ENCODE results near the gene MDK. TPM values are rescaled to one million over a fixed set of nuclear protein-coding genes. Genes with fewer than 3 reads are reported as not detected.

MDK gene
- total RNA-seq, 1 experiment from 2014 or later: 286 TPM

DNA sequence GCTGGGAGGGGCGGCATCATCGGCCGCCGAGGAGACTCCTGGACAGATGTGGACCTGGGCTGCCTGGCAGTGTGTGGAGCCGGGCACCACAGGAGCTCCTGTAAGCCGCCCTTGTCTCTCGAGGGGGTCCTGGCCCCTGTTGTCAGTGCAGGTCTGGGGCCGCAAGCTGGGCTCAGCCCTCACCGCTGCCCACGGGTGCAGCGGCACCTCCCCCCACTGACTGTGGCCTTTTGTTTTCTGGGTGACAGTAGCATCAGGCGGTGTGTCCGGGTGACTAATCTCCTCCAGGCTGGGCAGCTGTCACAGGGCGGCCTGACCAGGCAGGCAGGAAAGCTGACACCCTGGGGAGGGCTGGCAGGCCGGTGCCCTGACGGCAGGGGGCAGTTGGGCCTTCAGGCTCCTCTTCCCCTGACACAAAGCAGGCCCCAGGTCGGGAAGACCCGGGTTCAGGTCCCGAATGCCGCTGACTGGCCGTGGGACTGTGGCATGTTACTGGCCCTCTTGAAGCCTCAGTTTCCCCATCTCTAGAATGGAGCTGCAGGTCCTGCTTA, 17.9 kb upstream of the MDK start (continued):
- TF ChIP-seq, protein P1, sequence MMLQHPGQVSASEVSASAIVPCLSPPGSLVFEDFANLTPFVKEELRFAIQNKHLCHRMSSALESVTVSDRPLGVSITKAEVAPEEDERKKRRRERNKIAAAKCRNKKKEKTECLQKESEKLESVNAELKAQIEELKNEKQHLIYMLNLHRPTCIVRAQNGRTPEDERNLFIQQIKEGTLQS (IDR thresholded peaks at IDR 0.05): no peak
- no peak for TF ChIP-seq ZNF274 (IDR thresholded peaks at IDR 0.05; ENCODE audit: low read depth, low read length)
- TF ChIP-seq YY1 (IDR thresholded peaks at IDR 0.05; ENCODE audit: extremely low read depth, insufficient replicate concordance, low read depth, low read length): no peak
- TF ChIP-seq FOSL1 (IDR thresholded peaks at IDR 0.05; ENCODE audit: low read depth): peak; percentile 78
- no peak; the same call in none of the 2 replicates for TF ChIP-seq JUND (IDR thresholded peaks at IDR 0.05)
- no peak for TF ChIP-seq POLR2AphosphoS5 (IDR thresholded peaks at IDR 0.05; ENCODE audit: low read depth, low read length)
- TF ChIP-seq CEBPB (IDR thresholded peaks at IDR 0.05; ENCODE audit: low read depth): no peak
- TF ChIP-seq, protein P2, sequence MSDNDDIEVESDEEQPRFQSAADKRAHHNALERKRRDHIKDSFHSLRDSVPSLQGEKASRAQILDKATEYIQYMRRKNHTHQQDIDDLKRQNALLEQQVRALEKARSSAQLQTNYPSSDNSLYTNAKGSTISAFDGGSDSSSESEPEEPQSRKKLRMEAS (IDR thresholded peaks at IDR 0.05): peak; percentile 74
- 0 out of 2 replicates have a peak, but pooled peaks have one; percentile 9 for TF ChIP-seq ZFX (IDR thresholded peaks at IDR 0.05)

DNA sequence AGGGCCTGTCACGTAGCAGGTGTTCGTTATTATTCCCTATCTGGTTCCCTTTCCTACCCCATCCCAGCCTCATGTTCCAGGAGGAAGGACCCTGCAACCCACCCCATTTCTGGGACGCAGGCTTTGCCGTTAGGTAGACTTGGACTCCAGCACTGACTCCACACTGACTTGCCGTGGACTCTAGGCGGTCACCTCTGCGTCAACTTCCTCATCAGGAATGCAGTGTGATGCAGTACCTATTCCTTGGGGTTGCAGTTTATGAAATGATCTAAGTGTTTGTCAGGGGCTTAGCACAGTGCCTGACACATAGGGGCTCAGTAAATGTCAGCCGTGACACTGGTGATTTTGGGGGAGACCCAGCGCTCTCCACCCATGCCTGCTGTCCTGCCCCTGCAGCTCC, 17.4 kb upstream of the MDK start:
- ChIA-PET POLR2A (no interaction called here), RAD21 (ENCODE audit: low non-redundant PET in 1 of 2, low total read pairs in 2 of 2, uncharacterized antibody in 2 of 2, unreplicated experiment in 2 of 2) (no interaction called here), CTCF (interaction anchor here (1.0 to 1.6 kb wide), 4 partner anchors 10 to 190 kb away, joined by 3 to 7 read pairs (median 4); no protein-coding TSS in a partner anchor)
- H3K4me2 ChIP-seq (ENCODE audit: low read length): peak overlapping the region; percentile 64
- no peaks in the 10 kb centered on the region for H3K27me3 ChIP-seq (ENCODE audit: insufficient read depth, low read length)
- TF ChIP-seq FOSL1 (IDR thresholded peaks at IDR 0.05; ENCODE audit: low read depth) (no peak), SP1 (IDR thresholded peaks at IDR 0.05; ENCODE audit: low read depth) (no peak), SRF (IDR thresholded peaks at IDR 0.05; ENCODE audit: low read depth) (no peak), SIN3A (IDR thresholded peaks at IDR 0.05; ENCODE audit: low read depth) (no peak), EZH2 (IDR thresholded peaks at IDR 0.05) (no peak), POLR2AphosphoS5 (IDR thresholded peaks at IDR 0.05; ENCODE audit: low read depth, low read length) (no peak), EZH2phosphoT487 (IDR thresholded peaks at IDR 0.05; ENCODE audit: borderline replicate concordance) (no peak), CEBPB (IDR thresholded peaks at IDR 0.05; ENCODE audit: low read depth) (no peak), ZNF274 (IDR thresholded peaks at IDR 0.05; ENCODE audit: low read depth, low read length) (no peak), ZBTB33 (IDR thresholded peaks at IDR 0.05; ENCODE audit: extremely low read depth, insufficient replicate concordance, low read length) (no peak), YY1 (IDR thresholded peaks at IDR 0.05; ENCODE audit: extremely low read depth, insufficient replicate concordance, low read depth, low read length) (no peak), ZFX (IDR thresholded peaks at IDR 0.05) (no peak)
- TF ChIP-seq, protein P1 (IDR thresholded peaks at IDR 0.05): no peak
- TF ChIP-seq, protein P2 (IDR thresholded peaks at IDR 0.05): no peak
- TF ChIP-seq, protein P3, sequence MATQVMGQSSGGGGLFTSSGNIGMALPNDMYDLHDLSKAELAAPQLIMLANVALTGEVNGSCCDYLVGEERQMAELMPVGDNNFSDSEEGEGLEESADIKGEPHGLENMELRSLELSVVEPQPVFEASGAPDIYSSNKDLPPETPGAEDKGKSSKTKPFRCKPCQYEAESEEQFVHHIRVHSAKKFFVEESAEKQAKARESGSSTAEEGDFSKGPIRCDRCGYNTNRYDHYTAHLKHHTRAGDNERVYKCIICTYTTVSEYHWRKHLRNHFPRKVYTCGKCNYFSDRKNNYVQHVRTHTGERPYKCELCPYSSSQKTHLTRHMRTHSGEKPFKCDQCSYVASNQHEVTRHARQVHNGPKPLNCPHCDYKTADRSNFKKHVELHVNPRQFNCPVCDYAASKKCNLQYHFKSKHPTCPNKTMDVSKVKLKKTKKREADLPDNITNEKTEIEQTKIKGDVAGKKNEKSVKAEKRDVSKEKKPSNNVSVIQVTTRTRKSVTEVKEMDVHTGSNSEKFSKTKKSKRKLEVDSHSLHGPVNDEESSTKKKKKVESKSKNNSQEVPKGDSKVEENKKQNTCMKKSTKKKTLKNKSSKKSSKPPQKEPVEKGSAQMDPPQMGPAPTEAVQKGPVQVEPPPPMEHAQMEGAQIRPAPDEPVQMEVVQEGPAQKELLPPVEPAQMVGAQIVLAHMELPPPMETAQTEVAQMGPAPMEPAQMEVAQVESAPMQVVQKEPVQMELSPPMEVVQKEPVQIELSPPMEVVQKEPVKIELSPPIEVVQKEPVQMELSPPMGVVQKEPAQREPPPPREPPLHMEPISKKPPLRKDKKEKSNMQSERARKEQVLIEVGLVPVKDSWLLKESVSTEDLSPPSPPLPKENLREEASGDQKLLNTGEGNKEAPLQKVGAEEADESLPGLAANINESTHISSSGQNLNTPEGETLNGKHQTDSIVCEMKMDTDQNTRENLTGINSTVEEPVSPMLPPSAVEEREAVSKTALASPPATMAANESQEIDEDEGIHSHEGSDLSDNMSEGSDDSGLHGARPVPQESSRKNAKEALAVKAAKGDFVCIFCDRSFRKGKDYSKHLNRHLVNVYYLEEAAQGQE (IDR thresholded peaks at IDR 0.05; ENCODE audit: low read depth): no peak
- no peaks in the 10 kb centered on the region for H3K9me2 ChIP-seq (ENCODE audit: insufficient read depth)
- ATAC-seq: no peak
- intact Hi-C loops (cut with micrococcal nuclease): no loop called here
- DNase-seq (ENCODE audit: low read depth, low spot score): no peak
- no peak overlapping the region for H3K27ac ChIP-seq (ENCODE audit: low read depth, low read length)
- H2AFZ ChIP-seq (ENCODE audit: low read depth, low read length, poor library complexity, severe bottlenecking): no peak overlapping the region
- no TSS peak for BruUV-seq (replicated peaks)
- H3K4me3 ChIP-seq (replicated peaks in 1 of 2; ENCODE audit: low read depth in 1 of 2, low read length in 2 of 2): no peak overlapping the region
- no peaks in the 10 kb centered on the region for H4K20me1 ChIP-seq (ENCODE audit: insufficient read depth)
- no peaks in the 10 kb centered on the region for H3K9me3 ChIP-seq (ENCODE audit: control insufficient read depth in 1 of 2, insufficient read depth in 1 of 2, low read depth in 1 of 2, low read length in 2 of 2)
- peak overlapping the region; percentile 20; the same call in 1 of the 2 replicates for H3K9ac ChIP-seq (ENCODE audit: low read length)
- peaks cover 20 to 52% of the 10 kb centered on the region in 2 experiments for H3K4me1 ChIP-seq (ENCODE audit: control insufficient read depth in 1 of 2, insufficient read depth in 2 of 2, low read length in 2 of 2)
- H3K36me3 ChIP-seq (ENCODE audit: control insufficient read depth in 1 of 2, insufficient read depth in 2 of 2, low read length in 2 of 2): peaks cover 3% of the 10 kb centered on the region in 2 experiments; a peak in 2 of 4 replicates
- peaks cover 41% of the 10 kb centered on the region for H3K79me2 ChIP-seq (ENCODE audit: insufficient read depth, low read length)
